Erythroblast (primary cell): ENCODE results near the gene ITGAV.

Experiments used
- GATA1 ChIP-seq: IDR thresholded peaks from 2 replicates; pipeline ENCODE4 v1.6.1; 2011; ENCODE audit warnings: low read depth, mild to moderate bottlenecking, control low read depth, low read length, moderate library complexity
- POLR2A ChIP-seq: IDR thresholded peaks from 2 replicates; pipeline ENCODE4 v1.6.1; 2011; ENCODE audit warnings: mild to moderate bottlenecking, low read length

DNA sequence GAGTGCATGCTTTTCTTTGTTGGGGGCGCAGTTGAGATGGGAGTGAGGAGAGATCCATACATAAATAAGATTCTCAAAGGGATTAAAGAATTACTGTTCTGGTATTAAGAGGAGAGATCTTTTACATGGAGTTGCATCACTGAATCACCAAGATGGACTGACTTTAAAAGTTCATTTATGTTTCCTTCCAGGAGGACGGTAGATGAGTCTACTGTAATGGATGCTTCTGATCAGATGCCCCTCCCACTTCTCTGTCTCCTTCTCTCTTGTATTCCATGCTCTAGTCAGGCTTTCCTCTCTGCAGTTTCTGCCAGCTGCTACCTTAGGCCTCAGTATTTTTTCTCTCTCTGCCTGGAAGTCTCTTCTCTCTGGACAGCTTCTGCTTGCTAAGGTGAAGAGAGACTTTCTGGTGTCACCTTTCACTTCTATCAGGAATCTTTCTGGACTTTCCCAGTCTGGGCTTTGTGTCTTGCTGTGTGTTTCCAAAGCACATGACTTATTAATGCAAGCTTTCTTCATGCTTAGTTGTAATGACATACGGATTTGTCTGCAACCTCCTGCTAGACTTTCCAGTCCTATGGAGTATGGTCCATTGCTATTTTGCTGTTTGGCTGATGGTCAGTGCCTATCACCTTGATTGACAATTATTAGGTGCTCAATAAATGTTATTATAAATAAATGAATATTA is 127.6 kb downstream of the ITGAV start:
- TF ChIP-seq POLR2A (no peak), GATA1 (no peak)
